Nephron progenitor cell (in vitro differentiated cells): ENCODE data around the gene CCDC134.
A peak's percentile ranks its signal among the peaks of the same experiment; 100 is the strongest.

Experiments
- DNase-seq: peaks from one replicate; pipeline ENCODE4 v3.0.0; 2021
- H3K27ac Mint-ChIP-seq: 2 replicates; pipeline ENCODE4 v1.8.0; 2021; ENCODE audit warnings: mild to moderate bottlenecking, moderate library complexity, mixed read lengths
- H3K27me3 Mint-ChIP-seq: 2 replicates; pipeline ENCODE4 v1.8.0; 2021; ENCODE audit warnings: mild to moderate bottlenecking, low read depth, mixed read lengths; ENCODE audit not compliant: poor library complexity
- H3K36me3 Mint-ChIP-seq: 2 replicates; pipeline ENCODE4 v1.8.0; 2021; ENCODE audit warnings: low read depth, mixed read lengths
- H3K4me1 Mint-ChIP-seq: 2 replicates; pipeline ENCODE4 v1.8.0; 2021; ENCODE audit warnings: mixed read lengths
- H3K4me3 Mint-ChIP-seq: 2 replicates; pipeline ENCODE4 v1.8.0; 2021; ENCODE audit warnings: mild to moderate bottlenecking, moderate library complexity, mixed read lengths
- H3K9me3 Mint-ChIP-seq: 2 replicates; pipeline ENCODE4 v1.8.0; 2021; ENCODE audit warnings: mild to moderate bottlenecking, moderate library complexity, mixed read lengths
- TF ChIP-seq, protein P1 (sequence below): fragments of 200-600 bp; sonication (generic); IDR thresholded peaks from 2 replicates; pipeline ENCODE4 v1.5.0; 2021; ENCODE audit warnings: antibody characterized with exemption

Gene CCDC134

GRCh38 chr22:41808400-41808799 lies 7.9 kb downstream of the CCDC134 start:
- peak overlapping the region; percentile 60 for H3K27ac Mint-ChIP-seq
- peaks cover 43% of the 10 kb centered on the region for H3K36me3 Mint-ChIP-seq
- H3K9me3 Mint-ChIP-seq, result no peaks in the 10 kb centered on the region
- peaks cover 14% of the 10 kb centered on the region for H3K4me1 Mint-ChIP-seq
- TF ChIP-seq, protein P1, sequence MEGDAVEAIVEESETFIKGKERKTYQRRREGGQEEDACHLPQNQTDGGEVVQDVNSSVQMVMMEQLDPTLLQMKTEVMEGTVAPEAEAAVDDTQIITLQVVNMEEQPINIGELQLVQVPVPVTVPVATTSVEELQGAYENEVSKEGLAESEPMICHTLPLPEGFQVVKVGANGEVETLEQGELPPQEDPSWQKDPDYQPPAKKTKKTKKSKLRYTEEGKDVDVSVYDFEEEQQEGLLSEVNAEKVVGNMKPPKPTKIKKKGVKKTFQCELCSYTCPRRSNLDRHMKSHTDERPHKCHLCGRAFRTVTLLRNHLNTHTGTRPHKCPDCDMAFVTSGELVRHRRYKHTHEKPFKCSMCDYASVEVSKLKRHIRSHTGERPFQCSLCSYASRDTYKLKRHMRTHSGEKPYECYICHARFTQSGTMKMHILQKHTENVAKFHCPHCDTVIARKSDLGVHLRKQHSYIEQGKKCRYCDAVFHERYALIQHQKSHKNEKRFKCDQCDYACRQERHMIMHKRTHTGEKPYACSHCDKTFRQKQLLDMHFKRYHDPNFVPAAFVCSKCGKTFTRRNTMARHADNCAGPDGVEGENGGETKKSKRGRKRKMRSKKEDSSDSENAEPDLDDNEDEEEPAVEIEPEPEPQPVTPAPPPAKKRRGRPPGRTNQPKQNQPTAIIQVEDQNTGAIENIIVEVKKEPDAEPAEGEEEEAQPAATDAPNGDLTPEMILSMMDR, result no peak
- H3K4me3 Mint-ChIP-seq, result no peak overlapping the region
- no peak for DNase-seq
- peaks cover 3% of the 10 kb centered on the region for H3K27me3 Mint-ChIP-seq

DNA sequence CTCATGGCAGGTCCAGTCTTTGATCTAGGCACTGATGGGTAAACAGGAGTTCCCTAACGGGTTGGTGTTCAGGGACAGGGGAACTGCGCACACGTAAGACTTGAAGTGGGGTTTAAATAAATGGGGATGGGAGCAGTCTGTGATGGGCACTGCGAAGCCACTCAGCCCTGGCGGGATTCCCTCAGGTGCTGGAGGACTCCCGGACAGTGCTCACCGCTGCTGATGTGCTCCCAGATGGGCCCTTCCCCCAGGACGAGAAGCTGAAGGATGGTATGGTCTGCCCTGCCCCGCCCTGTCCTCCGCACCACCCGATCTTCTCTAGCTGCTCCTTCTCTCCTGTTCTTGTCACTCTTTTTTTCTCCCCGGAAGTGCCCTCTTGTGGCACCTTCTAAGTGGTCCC lies 9.5 kb downstream of the CCDC134 start:
- Mint-ChIP-seq H3K4me1 (peaks cover 14% of the 10 kb centered on the region), H3K9me3 (no peaks in the 10 kb centered on the region), H3K36me3 (peaks cover 51% of the 10 kb centered on the region), H3K4me3 (no peak overlapping the region), H3K27me3 (peaks cover 3% of the 10 kb centered on the region), H3K27ac (peak overlapping the region; percentile 71)
- no peak for DNase-seq
- TF ChIP-seq, protein P1, result no peak

DNA sequence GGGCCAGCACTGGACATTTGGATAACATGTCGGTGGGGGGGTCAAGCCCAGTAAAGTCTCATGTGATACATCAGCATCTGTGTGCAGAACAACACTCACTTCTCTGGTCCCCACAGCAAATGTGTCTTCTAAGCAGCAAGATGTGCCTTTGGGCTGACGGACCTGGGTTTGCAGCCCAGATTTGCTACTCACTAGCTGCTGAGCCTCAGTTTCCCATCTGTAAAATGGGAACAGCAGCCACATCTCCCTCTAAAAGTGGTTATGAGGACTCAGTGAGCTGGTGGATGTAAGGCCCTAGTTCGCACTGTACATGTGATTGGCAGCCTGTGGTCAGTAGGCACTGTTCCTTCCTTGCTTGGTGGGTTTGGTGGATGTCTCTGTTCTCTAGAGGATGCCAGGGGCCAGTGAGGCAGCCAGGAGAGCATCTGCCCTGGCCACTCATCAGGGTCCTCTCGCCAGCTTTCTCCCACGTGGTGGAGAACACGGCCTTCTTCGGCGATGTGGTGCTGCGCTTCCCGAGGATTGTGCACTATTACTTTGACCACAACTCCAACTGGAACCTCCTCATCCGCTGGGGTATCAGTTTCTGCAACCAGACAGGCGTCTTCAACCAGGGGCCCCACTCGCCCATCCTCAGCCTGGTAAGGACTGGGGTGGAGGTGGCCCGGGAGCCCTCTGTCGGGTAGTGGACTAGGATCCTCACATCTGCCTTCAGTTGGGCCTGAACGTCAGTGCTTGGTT lies 12.5 kb downstream of the CCDC134 start:
- Mint-ChIP-seq H3K4me3 (no peak overlapping the region), H3K27me3 (peaks cover 3% of the 10 kb centered on the region), H3K4me1 (peaks cover 23% of the 10 kb centered on the region)

GRCh38 chr22:41813726-41814410 lies 13.4 kb downstream of the CCDC134 start:
- H3K9me3 Mint-ChIP-seq, result no peaks in the 10 kb centered on the region
- DNase-seq, result no peak
- TF ChIP-seq, protein P1, result no peak
- no peak overlapping the region for H3K27ac Mint-ChIP-seq
- H3K4me3 Mint-ChIP-seq, result no peak overlapping the region
- peaks cover 16% of the 10 kb centered on the region for H3K4me1 Mint-ChIP-seq
- H3K36me3 Mint-ChIP-seq, result peaks cover 59% of the 10 kb centered on the region
- H3K27me3 Mint-ChIP-seq, result peaks cover 3% of the 10 kb centered on the region

More for the DNA sequence above, 12.5 kb downstream of the CCDC134 start:
- DNase-seq, result no peak
- H3K9me3 Mint-ChIP-seq, result no peaks in the 10 kb centered on the region
- TF ChIP-seq, protein P1, result no peak
- H3K27ac Mint-ChIP-seq, result no peak overlapping the region
- peaks cover 62% of the 10 kb centered on the region for H3K36me3 Mint-ChIP-seq

DNA sequence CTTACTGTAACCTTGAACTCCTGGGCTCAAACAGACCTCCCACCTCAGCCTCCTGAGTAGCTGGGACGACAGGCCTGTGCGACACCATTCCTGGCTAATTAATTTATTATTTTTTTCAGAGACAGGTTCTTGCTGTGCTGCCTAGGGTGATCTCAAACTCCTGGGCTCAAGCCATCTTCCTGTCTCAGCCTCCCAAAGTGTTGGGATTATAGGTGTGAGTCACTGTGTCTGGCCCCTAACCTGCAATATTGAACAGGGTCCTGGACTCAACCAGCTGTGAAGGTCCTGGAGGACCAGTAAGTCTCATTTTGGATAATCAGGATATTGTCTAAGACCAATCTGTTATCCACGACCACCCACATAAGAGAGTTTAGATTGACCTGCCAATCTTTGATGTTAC lies 15.2 kb downstream of the CCDC134 start:
- peaks cover 15% of the 10 kb centered on the region for H3K4me1 Mint-ChIP-seq
- TF ChIP-seq, protein P1, result no peak
- H3K27ac Mint-ChIP-seq, result no peak overlapping the region
- peaks cover 55% of the 10 kb centered on the region for H3K36me3 Mint-ChIP-seq
- no peak overlapping the region for H3K4me3 Mint-ChIP-seq
- no peaks in the 10 kb centered on the region for H3K9me3 Mint-ChIP-seq
- DNase-seq, result no peak
- peaks cover 3% of the 10 kb centered on the region for H3K27me3 Mint-ChIP-seq

DNA sequence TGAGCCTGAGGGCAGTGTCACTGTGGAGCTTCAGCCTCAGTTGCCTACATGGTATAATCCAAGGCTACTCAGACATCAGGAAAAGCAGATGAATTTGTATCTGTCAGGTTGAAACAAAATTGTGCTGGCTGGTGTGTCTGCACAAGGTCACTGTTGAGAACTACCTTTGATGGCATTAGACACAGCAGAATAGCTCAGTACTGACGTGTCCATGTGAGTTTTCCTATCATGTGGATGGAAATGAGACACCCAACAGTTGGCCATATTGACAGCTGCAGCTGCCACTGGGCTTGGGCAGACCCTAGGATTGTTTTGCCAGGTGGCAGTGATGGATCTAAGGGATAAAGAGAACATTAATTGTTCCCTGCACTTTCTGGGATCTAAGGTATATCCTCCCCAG lies 15.8 kb downstream of the CCDC134 start:
- DNase-seq, result no peak
- Mint-ChIP-seq H3K27ac (no peak overlapping the region), H3K36me3 (peaks cover 53% of the 10 kb centered on the region), H3K9me3 (no peaks in the 10 kb centered on the region), H3K4me3 (no peak overlapping the region), H3K27me3 (peaks cover 3% of the 10 kb centered on the region), H3K4me1 (peaks cover 20% of the 10 kb centered on the region)
- TF ChIP-seq, protein P1, result no peak
